Muscle layer of duodenum (tissue), 2 donors: ENCODE measurements around the gene FBN1.
A peak's percentile ranks its signal among the peaks of the same experiment; 100 is the strongest.

ENCODE experiments used
- H3K27ac ChIP-seq: one replicate; pipeline ENCODE4 v1.7.0; 2013; ENCODE audit warnings: mild to moderate bottlenecking, low read length
- H3K27me3 ChIP-seq: one replicate; pipeline ENCODE4 v1.7.0; 2013; ENCODE audit warnings: low read depth, mild to moderate bottlenecking, control low read depth, low read length
- H3K36me3 ChIP-seq, 2 donors: one replicate each; pipeline ENCODE4 v1.7.0; 2013; ENCODE audit warnings: low read length in 2 of 2, control low read depth in 1 of 2, mild to moderate bottlenecking in 1 of 2; ENCODE audit not compliant: insufficient read depth in 2 of 2, control insufficient read depth in 1 of 2
- H3K4me1 ChIP-seq, 2 donors: one replicate each; pipeline ENCODE4 v1.7.0; 2013; ENCODE audit warnings: low read length in 2 of 2, mild to moderate bottlenecking in 2 of 2, control low read depth in 1 of 2, moderate library complexity in 1 of 2; ENCODE audit not compliant: insufficient read depth in 2 of 2, control insufficient read depth in 1 of 2
- H3K4me3 ChIP-seq, 2 donors: one replicate each; pipeline ENCODE4 v1.7.0; 2013; ENCODE audit warnings: low read length in 2 of 2, low read depth in 1 of 2, mild to moderate bottlenecking in 1 of 2
- H3K9me3 ChIP-seq, 2 donors: one replicate each; pipeline ENCODE4 v1.7.0; 2013; ENCODE audit warnings: low read length in 2 of 2, control low read depth in 1 of 2, mild to moderate bottlenecking in 1 of 2; ENCODE audit not compliant: control insufficient read depth in 1 of 2
- donor health status: healthy.

Gene FBN1

DNA sequence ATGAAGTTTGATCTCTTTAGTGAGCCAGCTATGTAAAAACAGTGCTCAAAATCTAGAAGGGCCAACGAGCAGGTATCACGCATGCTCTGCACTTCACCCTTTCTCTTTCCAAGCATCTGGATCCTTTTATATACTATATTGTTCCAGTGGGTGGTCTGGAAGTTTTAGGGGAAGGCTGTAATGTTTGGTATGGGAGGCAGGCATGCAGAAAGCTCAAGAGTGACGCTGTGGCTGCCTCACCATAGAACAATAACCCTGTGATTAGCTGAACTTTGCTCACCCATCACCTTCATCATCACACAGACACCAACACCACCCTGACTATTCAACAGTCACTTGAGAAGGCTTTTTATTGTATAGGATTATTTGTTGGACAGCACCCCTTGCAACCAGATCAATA, 81.6 kb downstream of the FBN1 start:
- H3K27ac ChIP-seq = no peak overlapping the region
- no peaks in the 10 kb centered on the region for H3K9me3 ChIP-seq

DNA sequence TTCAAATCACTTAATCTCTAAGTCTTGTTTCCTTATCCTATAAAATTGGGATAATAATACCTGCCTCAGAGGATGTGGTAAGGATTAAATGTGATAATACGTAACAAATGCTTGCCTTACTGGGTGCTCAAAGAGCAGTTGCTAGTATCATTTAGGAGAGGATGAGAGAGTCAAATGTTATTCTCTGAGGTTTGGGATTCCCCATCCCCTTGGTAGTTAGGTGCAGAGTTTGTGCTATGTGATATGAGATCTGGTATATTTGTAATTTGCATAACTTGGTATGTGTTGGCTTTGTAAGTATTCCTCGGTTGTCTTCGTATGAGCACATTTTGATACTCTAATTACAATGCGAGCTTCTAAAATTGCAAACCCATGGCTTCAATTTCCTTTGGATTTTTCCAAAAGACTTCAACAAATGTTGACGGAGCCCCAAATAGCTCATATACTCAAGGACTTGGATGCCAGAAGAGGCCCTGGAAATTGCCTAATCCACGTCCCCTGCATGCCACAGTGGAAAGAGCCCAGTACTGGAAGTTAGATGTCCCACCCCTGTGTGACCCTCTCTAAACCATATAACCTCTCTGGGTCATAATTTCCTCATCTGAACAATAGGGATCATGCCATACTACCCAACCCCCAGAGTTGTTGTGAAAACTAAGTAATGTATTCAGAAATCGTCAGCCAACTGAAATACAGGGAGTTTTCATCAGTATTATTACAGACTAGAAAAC, 85.0 kb downstream of the FBN1 start:
- H3K36me3 ChIP-seq = no peaks in the 10 kb centered on the region
- H3K27me3 ChIP-seq = no peaks in the 10 kb centered on the region
- H3K27ac ChIP-seq = no peak overlapping the region
- H3K4me3 ChIP-seq = no peak overlapping the region
- H3K9me3 ChIP-seq = no peaks in the 10 kb centered on the region
- peaks cover 0 to 19% of the 10 kb centered on the region in 2 donors for H3K4me1 ChIP-seq

More for the DNA sequence above, 81.6 kb downstream of the FBN1 start:
- Histone ChIP-seq H3K4me1 (peaks cover 0 to 12% of the 10 kb centered on the region in 2 donors), H3K4me3 (no peak overlapping the region), H3K27me3 (no peaks in the 10 kb centered on the region), H3K36me3 (no peaks in the 10 kb centered on the region)

DNA sequence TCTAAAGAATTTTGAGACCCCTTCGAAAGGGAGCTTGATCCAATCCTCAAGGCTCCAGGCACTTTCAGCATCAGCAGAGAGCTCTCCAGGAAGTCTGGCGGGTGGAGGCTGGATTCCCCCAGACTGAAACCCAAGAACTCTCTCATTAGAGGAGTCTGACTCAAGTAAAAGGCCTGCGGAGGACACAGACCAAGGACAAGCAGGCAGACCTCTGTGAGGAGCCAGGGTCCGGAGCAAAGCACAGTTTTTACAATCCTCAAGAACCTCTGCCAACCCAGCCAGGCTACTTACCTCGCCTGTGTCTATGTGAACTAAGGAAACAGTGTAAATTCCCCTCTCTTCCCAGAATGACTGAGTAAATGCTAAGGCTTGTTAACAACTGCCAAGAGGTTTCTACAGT, 86.2 kb downstream of the FBN1 start:
- no peak overlapping the region for H3K4me3 ChIP-seq
- peak overlapping the region; percentile 28 for H3K27ac ChIP-seq
- H3K9me3 ChIP-seq = no peaks in the 10 kb centered on the region
- H3K4me1 ChIP-seq = peaks cover 0 to 19% of the 10 kb centered on the region in 2 donors
- no peaks in the 10 kb centered on the region for H3K27me3 ChIP-seq
- no peaks in the 10 kb centered on the region for H3K36me3 ChIP-seq

DNA sequence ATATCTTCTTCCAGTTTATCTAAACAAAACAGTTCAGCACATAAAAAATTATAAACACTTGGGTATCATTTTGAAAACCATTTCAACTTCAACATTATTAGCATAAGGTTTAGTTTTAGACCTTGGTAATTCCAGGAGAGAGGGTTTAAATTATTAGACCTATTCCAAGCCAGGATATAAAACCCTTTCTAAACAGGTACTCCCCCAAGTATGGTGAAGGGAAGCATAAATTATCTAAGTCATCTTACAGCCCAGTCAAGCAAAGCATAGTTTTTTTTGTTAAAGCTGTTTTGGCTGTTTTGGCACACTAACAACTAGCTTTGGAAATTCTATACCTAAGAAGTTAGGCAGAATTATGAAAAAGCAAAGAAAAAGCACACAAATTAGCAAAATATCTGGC, 87.3 kb downstream of the FBN1 start:
- H3K9me3 ChIP-seq = no peaks in the 10 kb centered on the region
- no peak overlapping the region for H3K4me3 ChIP-seq
- no peaks in the 10 kb centered on the region for H3K27me3 ChIP-seq
- H3K27ac ChIP-seq = no peak overlapping the region
- no peaks in the 10 kb centered on the region for H3K36me3 ChIP-seq
- peaks cover 0 to 19% of the 10 kb centered on the region in 2 donors for H3K4me1 ChIP-seq

DNA sequence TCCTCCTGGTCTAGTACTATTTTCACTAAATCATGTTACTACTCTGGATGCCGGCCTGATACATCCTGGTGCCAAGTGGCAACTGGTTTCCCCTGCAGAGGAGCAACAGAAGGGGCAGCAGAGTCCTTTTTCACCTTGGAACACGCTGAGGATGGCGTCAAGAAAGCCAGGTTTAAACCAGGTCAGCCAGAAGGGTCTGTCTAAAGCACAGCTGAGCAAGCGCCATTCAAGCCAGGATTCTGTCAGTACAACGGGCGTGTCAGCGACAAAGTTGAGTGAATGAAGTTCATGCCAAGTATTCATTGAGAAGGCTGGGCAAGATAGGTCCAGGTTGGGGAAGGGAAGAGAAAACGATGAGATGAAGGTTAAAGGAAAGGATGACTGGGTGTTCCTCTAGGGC, 88.2 kb downstream of the FBN1 start:
- Histone ChIP-seq H3K36me3 (no peaks in the 10 kb centered on the region), H3K4me1 (peaks cover 0 to 19% of the 10 kb centered on the region in 2 donors), H3K9me3 (no peaks in the 10 kb centered on the region), H3K27me3 (no peaks in the 10 kb centered on the region), H3K27ac (no peak overlapping the region), H3K4me3 (no peak overlapping the region)

DNA sequence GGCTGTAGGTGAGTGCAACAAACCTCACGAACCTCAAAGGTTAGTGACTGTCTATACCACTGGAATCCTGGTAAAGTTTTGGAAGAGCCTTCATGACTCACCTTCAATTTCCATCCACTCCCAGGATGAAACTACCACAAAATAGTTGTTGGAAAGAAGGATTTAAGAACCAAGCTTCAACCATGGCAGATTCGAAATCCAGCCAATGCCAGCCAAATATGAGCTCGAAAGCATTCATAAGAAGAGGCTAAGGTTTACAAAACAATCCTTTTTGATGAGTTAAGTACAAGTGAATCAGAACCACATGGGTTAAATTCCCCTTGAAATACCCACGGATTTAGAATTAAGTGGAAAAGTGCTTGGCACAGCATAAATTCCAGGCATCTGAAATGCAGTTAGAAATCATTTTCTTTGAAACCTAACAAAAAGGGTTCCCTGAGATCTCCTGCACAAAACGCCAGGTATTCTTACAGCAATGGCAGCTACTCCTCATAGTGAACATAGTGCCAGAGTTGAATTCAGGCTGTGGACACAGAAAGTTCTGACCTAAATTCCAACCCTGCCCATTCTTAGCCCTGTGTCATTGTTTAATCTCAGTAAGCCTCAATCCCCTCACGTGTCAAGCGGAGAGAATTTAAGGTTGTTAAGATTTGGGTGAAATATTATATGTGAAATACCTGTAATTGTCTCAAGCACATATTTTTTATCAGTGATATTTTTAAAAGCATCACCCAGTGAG, 89.2 kb downstream of the FBN1 start:
- Histone ChIP-seq H3K4me1 (peaks cover 0 to 19% of the 10 kb centered on the region in 2 donors), H3K4me3 (no peak overlapping the region), H3K27me3 (no peaks in the 10 kb centered on the region), H3K9me3 (no peaks in the 10 kb centered on the region), H3K36me3 (no peaks in the 10 kb centered on the region), H3K27ac (no peak overlapping the region)

DNA sequence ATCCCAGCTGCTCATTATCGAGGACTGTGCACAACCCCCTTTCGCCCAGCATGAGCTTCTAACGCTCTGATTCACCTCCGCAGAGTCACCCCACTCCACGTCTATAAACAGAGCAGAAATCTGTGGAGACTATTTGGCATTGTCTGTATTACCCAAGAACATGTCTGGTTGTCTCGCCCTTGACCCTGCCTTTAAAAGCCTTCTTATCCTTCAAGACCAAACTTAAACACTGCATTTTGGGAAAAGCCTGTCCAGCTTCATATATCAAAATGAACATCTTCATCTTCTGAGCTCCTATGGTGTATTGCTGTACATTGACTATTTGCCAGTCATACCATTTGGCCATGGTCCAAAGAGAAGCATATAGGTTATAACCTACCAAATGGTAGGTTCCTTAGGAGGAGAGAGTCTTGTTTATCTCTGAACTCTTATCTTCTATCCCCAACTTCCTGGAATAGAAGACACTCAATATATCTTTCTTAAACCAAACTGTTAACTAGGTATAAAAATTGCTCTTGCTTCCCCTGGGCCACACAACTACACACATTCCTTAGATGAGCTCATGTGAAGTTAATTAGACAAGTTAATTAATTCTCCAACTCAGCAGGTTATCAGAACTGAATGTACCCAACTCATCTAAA, 90.1 kb downstream of the FBN1 start:
- Histone ChIP-seq H3K27ac (no peak overlapping the region), H3K4me3 (no peak overlapping the region), H3K4me1 (peaks cover 0 to 19% of the 10 kb centered on the region in 2 donors), H3K36me3 (no peaks in the 10 kb centered on the region), H3K9me3 (no peaks in the 10 kb centered on the region), H3K27me3 (no peaks in the 10 kb centered on the region)

DNA sequence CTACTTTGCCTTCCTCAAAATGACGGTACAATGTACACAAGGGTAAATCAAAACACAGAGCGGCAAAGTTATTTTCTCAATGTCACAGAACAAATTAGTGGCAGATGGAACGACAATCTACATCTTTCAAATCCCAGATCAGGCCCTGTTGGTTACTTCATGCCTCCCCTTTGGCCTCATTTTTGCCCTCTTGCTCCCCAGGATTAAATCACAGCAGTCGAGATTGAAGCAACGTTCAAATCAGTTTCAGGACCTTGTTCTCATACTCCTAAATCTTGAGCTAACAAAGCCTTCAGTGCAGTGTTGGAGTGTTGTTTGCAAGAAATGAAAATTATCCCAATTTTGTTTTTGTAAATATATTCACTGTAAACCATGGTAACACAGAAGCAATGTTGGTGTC, 91.4 kb downstream of the FBN1 start:
- Histone ChIP-seq H3K27me3 (no peaks in the 10 kb centered on the region), H3K4me1 (peaks cover 0 to 14% of the 10 kb centered on the region in 2 donors), H3K27ac (no peak overlapping the region), H3K9me3 (no peaks in the 10 kb centered on the region), H3K4me3 (no peak overlapping the region), H3K36me3 (no peaks in the 10 kb centered on the region)

DNA sequence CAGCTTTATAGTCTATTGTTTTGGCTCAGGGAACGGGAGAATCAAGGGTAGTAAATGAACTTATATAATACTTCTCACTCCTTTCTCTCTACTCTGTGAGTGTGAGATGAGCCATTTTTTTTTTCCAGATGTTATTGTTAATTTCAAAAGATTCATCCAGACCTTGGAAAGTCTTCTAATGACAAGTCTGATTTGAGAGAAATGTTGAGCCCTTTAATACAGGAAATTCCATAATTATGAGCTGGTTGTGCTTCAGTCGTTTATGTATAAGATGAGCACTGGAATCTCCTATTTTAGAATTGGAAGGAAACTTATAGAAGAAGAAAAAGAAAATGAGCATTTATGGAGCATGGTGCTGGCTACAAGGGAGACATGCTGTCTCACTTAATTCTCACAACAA, 92.0 kb downstream of the FBN1 start:
- Histone ChIP-seq H3K27ac (no peak overlapping the region), H3K9me3 (no peaks in the 10 kb centered on the region), H3K36me3 (no peaks in the 10 kb centered on the region), H3K4me1 (peaks cover 0 to 9% of the 10 kb centered on the region in 2 donors), H3K27me3 (no peaks in the 10 kb centered on the region), H3K4me3 (no peak overlapping the region)

DNA sequence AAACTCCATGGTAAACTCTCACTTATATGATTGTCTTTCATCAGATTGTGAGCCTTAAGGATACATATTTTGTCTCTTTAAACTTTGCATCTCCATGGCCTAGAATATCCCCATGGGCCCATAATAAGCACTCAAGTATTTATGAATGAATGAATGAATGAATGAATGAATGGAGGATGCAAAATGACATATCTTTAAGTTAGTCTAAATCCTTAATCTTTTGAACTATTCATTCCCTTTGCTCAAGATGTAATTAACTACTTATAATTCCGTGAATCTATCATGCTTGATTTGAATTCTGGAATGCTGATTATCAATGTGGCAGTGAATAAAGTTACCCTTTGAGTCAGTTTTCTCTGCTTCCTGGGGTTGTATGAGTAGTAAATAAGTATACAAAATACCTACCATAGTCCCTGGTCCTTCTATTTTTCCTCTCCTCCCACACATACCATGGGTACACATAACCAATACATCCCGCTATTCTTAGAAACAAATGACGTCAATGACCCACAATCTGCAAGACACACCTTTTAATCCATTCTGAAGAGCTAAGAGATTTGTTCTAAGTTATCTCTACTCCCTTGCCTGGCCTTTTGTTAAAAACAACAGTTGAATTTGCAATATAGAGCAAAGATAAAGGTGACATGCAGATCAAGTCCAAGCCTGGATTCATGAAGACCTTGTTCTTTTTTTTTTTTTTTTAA, 94.5 kb downstream of the FBN1 start:
- Histone ChIP-seq H3K4me3 (no peak overlapping the region), H3K27me3 (no peaks in the 10 kb centered on the region), H3K27ac (no peak overlapping the region), H3K36me3 (no peaks in the 10 kb centered on the region), H3K9me3 (no peaks in the 10 kb centered on the region), H3K4me1 (peaks cover 4 to 6% of the 10 kb centered on the region in 2 donors)

DNA sequence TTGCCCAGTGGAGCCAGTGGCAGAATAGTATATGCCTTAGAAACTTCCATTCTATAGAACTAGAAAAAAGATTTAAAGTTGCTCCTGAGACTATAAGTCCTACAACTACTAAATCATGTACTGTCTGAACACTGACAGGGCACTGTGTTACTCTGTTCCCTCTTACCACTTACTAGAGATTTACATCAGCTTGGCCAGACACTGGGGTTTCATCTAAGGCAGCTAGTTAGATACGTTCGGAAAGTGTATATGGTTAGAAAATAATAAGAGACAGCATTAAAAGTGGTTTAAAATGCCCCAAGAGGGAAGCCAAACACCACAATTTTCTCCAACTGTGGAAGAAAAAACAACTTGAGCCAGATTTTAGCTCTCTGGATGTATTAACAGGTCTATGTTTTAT, 97.1 kb downstream of the FBN1 start:
- H3K4me3 ChIP-seq = no peak overlapping the region
- H3K27me3 ChIP-seq = no peaks in the 10 kb centered on the region
- no peaks in the 10 kb centered on the region for H3K9me3 ChIP-seq
- H3K4me1 ChIP-seq = peaks cover 4 to 6% of the 10 kb centered on the region in 2 donors
- no peak overlapping the region for H3K27ac ChIP-seq
- no peaks in the 10 kb centered on the region for H3K36me3 ChIP-seq
